GM18519 (cell line): Measurements from ENCODE around the gene FSTL1.

ENCODE experiments used
- ATAC-seq: cut with Tn5 transposase; IDR thresholded peaks from one replicate; pipeline ENCODE4 v1.9.1; 2021; ENCODE audit warnings: mild to moderate bottlenecking, moderate library complexity; ENCODE audit not compliant: unreplicated experiment, low FRiP score

Gene FSTL1

GRCh38 chr3:120441776-120442175 lies 9.0 kb downstream of the FSTL1 start:
- ATAC-seq: no peak

GRCh38 chr3:120440762-120441161 lies 10.0 kb downstream of the FSTL1 start:
- ATAC-seq: no peak

DNA sequence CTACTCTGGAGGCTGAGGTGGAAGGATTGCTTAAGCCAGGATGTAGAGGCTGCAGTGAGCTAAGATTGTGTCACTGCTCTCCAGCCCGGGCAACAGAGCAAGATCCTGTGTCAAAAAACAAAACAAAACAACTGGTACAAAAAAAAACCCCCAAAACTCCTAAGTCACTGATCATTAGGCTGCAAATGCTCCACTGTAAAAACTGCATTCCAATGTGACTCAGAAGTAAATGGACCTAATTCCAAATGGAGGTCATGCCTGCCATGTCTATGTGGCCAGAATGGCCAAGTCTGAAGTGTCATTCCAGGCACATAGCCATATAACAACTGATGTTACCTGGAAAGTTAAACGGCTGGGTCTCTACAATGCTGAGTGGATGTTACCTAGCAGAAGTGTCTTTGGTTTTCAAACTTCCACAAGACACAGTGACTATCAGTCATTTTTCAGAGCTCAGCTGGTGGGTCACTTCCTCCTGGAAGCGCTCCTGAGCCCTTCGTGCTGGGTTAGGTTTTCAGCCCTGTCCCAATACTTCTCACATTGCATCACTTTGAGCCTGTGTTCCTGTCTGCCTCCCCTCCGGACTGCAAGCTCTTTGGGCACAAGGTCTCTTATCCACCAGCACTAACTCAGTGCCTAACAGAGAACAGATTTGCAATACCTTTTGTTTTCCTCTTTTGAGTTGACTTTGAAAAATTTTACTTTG lies 10.6 kb downstream of the FSTL1 start:
- no peak for ATAC-seq

DNA sequence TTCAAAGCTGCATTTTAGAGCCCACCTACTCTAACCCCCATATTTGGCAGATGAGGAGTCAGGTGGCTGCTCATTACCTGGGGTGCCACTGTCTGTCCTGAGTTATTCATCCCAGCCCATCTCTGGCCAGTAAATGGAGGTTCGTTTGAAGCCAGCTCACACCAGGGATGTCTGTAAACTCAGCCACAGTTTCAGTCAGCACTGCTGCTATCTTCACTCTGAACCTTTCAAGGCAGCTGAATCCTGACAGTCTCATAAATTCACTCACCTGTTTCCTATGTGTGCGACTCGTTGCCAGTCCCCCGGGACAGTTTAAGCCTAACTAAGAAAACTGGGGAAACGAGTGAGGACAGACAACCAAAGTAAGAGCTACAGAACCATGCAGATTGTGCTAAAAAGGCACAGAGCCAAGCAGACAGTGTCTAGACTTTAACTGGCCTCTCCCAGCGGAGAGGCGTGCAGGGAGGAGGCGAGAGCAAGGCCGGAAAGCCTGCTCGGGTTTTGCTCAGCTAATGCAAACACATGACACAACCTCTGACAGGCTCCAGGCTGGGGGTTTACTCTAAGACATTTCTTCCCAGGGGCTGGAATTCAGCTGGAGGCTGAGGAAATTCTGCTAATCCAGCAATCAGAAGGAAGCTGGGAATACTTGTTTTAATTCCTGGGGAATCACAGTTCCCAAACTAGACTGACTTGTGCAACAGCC lies 12.0 kb downstream of the FSTL1 start:
- no peak for ATAC-seq

GRCh38 chr3:120438216-120438615 lies 12.6 kb downstream of the FSTL1 start:
- no peak for ATAC-seq

DNA sequence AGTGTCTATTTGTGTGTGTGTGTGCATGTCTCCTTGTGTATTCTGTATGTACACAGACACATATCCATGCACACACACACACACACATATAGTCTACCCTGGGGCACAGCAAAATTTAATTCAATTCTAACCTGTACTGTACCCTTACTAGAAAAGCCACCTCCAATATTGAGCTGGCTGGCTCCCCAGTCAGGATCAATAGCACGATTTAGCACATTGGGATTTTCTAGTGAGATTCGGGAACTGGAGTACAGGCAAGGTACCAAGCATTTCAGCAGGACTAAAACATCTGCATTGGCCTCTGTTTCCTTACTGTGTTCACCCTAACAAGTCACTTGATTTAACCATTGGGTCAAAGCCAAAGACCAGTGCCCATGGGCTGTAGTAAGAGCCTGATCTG lies 13.2 kb downstream of the FSTL1 start:
- no peak for ATAC-seq

DNA sequence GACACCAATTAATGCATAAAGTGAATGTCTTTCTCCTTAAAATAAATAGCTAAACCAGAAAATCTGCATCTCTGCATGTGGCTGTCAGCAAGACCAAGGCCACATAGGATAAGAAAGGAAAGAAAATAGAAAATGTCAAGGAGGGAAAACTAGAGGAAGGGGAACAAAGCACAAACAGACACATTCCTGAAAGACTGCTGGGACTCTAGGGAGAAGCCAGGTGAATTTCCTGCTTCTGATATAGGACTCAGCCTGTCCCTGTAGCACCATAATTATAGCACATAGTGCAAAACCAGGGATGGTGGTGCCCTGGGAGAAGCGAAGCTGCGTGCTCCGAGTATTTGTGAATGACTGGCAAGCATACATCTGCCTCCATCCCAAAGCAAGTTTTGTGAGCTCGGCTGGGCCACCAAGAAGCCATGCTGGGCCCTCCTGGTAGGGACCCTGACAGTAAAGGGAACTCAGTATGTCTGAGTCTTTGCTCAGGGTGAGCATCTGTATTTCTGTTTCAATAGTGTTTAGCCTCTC lies 14.2 kb downstream of the FSTL1 start:
- ATAC-seq: no peak

DNA sequence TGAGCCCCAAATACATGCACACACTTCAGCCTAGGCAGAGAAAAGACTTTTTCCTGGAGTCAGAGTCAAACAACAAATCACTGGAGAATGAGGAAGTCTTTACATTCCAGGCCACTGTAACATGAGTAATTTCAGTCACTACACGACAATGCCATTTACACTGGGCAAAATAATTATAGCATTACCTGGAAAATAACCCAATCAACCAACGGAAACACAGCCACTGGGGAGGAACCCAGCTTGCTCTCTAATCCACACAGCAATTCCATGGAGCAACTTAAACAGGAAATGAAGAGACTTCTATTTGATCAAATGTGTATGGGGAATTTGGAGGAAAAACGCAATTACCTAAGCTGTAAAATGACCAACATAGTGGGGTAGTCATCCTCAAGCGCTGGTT lies 15.2 kb downstream of the FSTL1 start:
- ATAC-seq: no peak

GRCh38 chr3:120433662-120434331 lies 17.0 kb downstream of the FSTL1 start:
- ATAC-seq: no peak

- no peak for ATAC-seq
Measured at GRCh38 chr3:120432150-120432860, 18.5 kb downstream of the FSTL1 start.

- no peak for ATAC-seq
Measured at GRCh38 chr3:120429921-120430361, 20.9 kb downstream of the FSTL1 start.

DNA sequence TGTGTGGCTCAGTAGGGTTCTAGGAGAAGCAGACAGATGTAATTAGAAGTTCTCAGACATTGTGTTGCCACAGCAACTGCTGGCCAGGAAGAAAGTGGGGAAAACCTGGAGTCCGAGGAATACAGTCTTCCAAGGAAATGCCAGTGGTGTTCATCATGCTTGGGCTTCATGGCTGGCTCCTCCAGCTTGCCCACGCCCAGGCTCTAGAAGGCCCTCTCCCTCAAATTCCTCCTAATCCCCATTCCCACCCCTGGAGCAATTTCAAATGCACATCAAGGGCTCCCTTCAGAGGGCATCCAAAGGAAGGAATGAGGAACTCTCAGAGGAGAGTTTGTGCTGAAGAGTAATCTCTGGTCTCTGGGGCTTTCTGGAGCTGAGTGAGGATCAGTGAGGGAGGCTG lies 21.9 kb downstream of the FSTL1 start:
- ATAC-seq: no peak

- ATAC-seq: no peak
Measured at GRCh38 chr3:120427201-120427600, 23.6 kb downstream of the FSTL1 start.

GRCh38 chr3:120425572-120426250 lies 25.1 kb downstream of the FSTL1 start:
- no peak for ATAC-seq

GRCh38 chr3:120424976-120425570 lies 25.7 kb downstream of the FSTL1 start:
- no peak for ATAC-seq

- no peak for ATAC-seq
Measured at GRCh38 chr3:120424506-120424905, 26.3 kb downstream of the FSTL1 start.

GRCh38 chr3:120423432-120423831 lies 27.4 kb downstream of the FSTL1 start:
- no peak for ATAC-seq

DNA sequence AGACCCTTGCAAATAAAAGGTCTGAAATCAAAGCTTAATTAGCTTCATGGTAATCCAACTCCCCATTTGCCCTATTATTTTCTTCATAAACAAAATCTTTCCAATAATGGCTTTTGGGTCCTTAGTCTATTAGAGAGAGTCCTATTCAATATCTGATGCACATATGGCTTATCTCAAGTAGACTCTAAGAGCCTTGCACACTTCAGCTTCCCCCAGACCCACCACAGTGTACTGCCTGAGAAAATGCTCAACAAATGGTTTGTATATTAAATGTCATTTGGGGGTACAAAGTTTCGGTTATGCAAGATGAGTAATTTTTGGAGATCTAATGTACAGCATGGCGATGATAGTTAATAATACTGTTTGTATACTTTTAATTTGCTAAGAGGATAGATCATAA lies 28.9 kb downstream of the FSTL1 start:
- ATAC-seq: no peak

- no peak for ATAC-seq
Measured at GRCh38 chr3:120420928-120421551, 29.8 kb downstream of the FSTL1 start.
